Glutamatergic neuron (in vitro differentiated cells): ENCODE results near the gene RBM33. TPM values are rescaled to one million over a fixed set of nuclear protein-coding genes. Genes with fewer than 3 reads are reported as not detected.

Experiments
- DNase-seq: peaks from one replicate; pipeline ENCODE4 v3.0.0; 2022
- H3K27ac Mint-ChIP-seq: one replicate; pipeline ENCODE4 v1.8.0; 2020; ENCODE audit warnings: mild to moderate bottlenecking, mixed read lengths, inconsistent platforms; ENCODE audit not compliant: unreplicated experiment
- H3K27me3 Mint-ChIP-seq: one replicate; pipeline ENCODE4 v1.8.0; 2020; ENCODE audit warnings: mild to moderate bottlenecking, moderate library complexity, mixed read lengths, inconsistent platforms; ENCODE audit not compliant: unreplicated experiment
- H3K36me3 Mint-ChIP-seq: one replicate; pipeline ENCODE4 v1.8.0; 2020; ENCODE audit warnings: mild to moderate bottlenecking, mixed read lengths, inconsistent platforms; ENCODE audit not compliant: unreplicated experiment
- H3K4me1 Mint-ChIP-seq: one replicate; pipeline ENCODE4 v1.8.0; 2020; ENCODE audit warnings: mild to moderate bottlenecking, low read depth, mixed read lengths, inconsistent platforms; ENCODE audit not compliant: unreplicated experiment
- H3K4me3 Mint-ChIP-seq: one replicate; pipeline ENCODE4 v1.8.0; 2020; ENCODE audit warnings: mild to moderate bottlenecking, mixed read lengths, inconsistent platforms; ENCODE audit not compliant: unreplicated experiment
- H3K9me3 Mint-ChIP-seq: one replicate; pipeline ENCODE4 v1.8.0; 2020; ENCODE audit warnings: mild to moderate bottlenecking, moderate library complexity, mixed read lengths, inconsistent platforms; ENCODE audit not compliant: unreplicated experiment
- CTCF ChIP-seq: fragments of 200-600 bp; sonication (generic); IDR thresholded peaks from one replicate; pipeline ENCODE4 v1.5.0; 2021; ENCODE audit not compliant: partially characterized antibody, unreplicated experiment
- total RNA-seq: library from RNA; stranded (reverse); fragmentation: NEBNext Ultra II Directional; extraction: Animal tissue kit (Norgen Biotek cat#: 25700); gene quantifications from one replicate; pipeline ENCODE4 v1.2.1, GENCODE V29; 2021; ENCODE audit not compliant: unreplicated experiment

RBM33 gene
- total RNA-seq, 1 donor from 2014 or later = 67.5 TPM

- H3K4me1 Mint-ChIP-seq = peaks cover 11% of the 10 kb centered on the region
- DNase-seq = no peak
- peaks cover 4% of the 10 kb centered on the region for H3K27me3 Mint-ChIP-seq
- peaks cover 2% of the 10 kb centered on the region for H3K9me3 Mint-ChIP-seq
- TF ChIP-seq CTCF = no peak
- peaks cover 6% of the 10 kb centered on the region for H3K36me3 Mint-ChIP-seq
- H3K4me3 Mint-ChIP-seq = no peak overlapping the region
- no peak overlapping the region for H3K27ac Mint-ChIP-seq
Observed at GRCh38 chr7:155665079-155665956, 20.9 kb downstream of the RBM33 start.

GRCh38 chr7:155665957-155666287 is 21.5 kb downstream of the RBM33 start:
- Mint-ChIP-seq H3K9me3 (peaks cover 2% of the 10 kb centered on the region), H3K4me1 (peaks cover 17% of the 10 kb centered on the region), H3K27me3 (peaks cover 2% of the 10 kb centered on the region), H3K27ac (no peak overlapping the region), H3K36me3 (peaks cover 6% of the 10 kb centered on the region), H3K4me3 (no peak overlapping the region)
- no peak for TF ChIP-seq CTCF
- DNase-seq = no peak

- H3K27me3 Mint-ChIP-seq = peaks cover 2% of the 10 kb centered on the region
- H3K9me3 Mint-ChIP-seq = no peaks in the 10 kb centered on the region
- H3K4me3 Mint-ChIP-seq = no peak overlapping the region
- no peaks in the 10 kb centered on the region for H3K36me3 Mint-ChIP-seq
- H3K27ac Mint-ChIP-seq = no peak overlapping the region
- TF ChIP-seq CTCF = no peak
- peaks cover 21% of the 10 kb centered on the region for H3K4me1 Mint-ChIP-seq
- no peak for DNase-seq
Observed at GRCh38 chr7:155667241-155667829, 22.9 kb downstream of the RBM33 start.

GRCh38 chr7:155669717-155670505 is 25.4 kb downstream of the RBM33 start:
- no peaks in the 10 kb centered on the region for H3K9me3 Mint-ChIP-seq
- no peak for TF ChIP-seq CTCF
- H3K27ac Mint-ChIP-seq = no peak overlapping the region
- H3K36me3 Mint-ChIP-seq = no peaks in the 10 kb centered on the region
- H3K4me3 Mint-ChIP-seq = no peak overlapping the region
- no peak for DNase-seq
- H3K4me1 Mint-ChIP-seq = peaks cover 21% of the 10 kb centered on the region
- no peaks in the 10 kb centered on the region for H3K27me3 Mint-ChIP-seq
